Urothelium cell line (cell line): Measurements from ENCODE around the gene RPS10.
"Not testable (repeated sequence)": the region's sequence is repeated elsewhere in the genome, so short reads cannot be mapped to it uniquely, and the experiment has no call there.

Experiments used
- DNase-seq: peaks from one replicate; pipeline ENCODE4 v3.0.0; 2011; ENCODE audit warnings: low spot score, mixed read lengths
- FAIRE-seq: peaks from 2 replicates; lab custom pipeline; 2011; peaks lifted over from hg19 to GRCh38; lab: Jason Lieb, UNC

RPS10 gene

GRCh38 chr6:34451192-34451591, 25.3 kb upstream of the RPS10 start:
- FAIRE-seq = no peak
- no peak for DNase-seq

GRCh38 chr6:34447910-34448309, 22.0 kb upstream of the RPS10 start:
- FAIRE-seq = no peak
- no peak for DNase-seq

- FAIRE-seq = no peak
Observed at GRCh38 chr6:34447386-34447785, 21.5 kb upstream of the RPS10 start.

GRCh38 chr6:34445313-34445860, 19.5 kb upstream of the RPS10 start:
- DNase-seq (no peak), FAIRE-seq (no peak)

More at GRCh38 chr6:34447386-34447785, 21.5 kb upstream of the RPS10 start:
- DNase-seq = no peak

GRCh38 chr6:34441526-34441925, 15.7 kb upstream of the RPS10 start:
- no peak for DNase-seq
- no peak for FAIRE-seq

GRCh38 chr6:34439442-34439841, 13.6 kb upstream of the RPS10 start:
- no peak for FAIRE-seq
- DNase-seq = no peak

GRCh38 chr6:34438705-34439104, 12.8 kb upstream of the RPS10 start:
- FAIRE-seq (no peak), DNase-seq (no peak)

GRCh38 chr6:34437644-34437970, 11.7 kb upstream of the RPS10 start:
- no peak for DNase-seq
- FAIRE-seq = no peak

GRCh38 chr6:34436803-34437643, 11.2 kb upstream of the RPS10 start:
- no peak for DNase-seq
- FAIRE-seq = no peak

GRCh38 chr6:34435916-34436315, 10.0 kb upstream of the RPS10 start:
- DNase-seq (no peak), FAIRE-seq (no peak)

GRCh38 chr6:34425132-34425497, 754 bp downstream of the RPS10 start:
- no peak for DNase-seq
- no peak for FAIRE-seq

GRCh38 chr6:34424200-34425131, 1.4 kb downstream of the RPS10 start:
- no peak for FAIRE-seq
- no peak for DNase-seq

- FAIRE-seq (no peak), DNase-seq (no peak)
Observed at GRCh38 chr6:34423254-34423653, 2.6 kb downstream of the RPS10 start.

- no peak for DNase-seq
Observed at GRCh38 chr6:34418367-34418766, 7.5 kb downstream of the RPS10 start.

GRCh38 chr6:34416877-34417371, 8.9 kb downstream of the RPS10 start:
- no peak for FAIRE-seq

More at GRCh38 chr6:34418367-34418766, 7.5 kb downstream of the RPS10 start:
- FAIRE-seq = no peak

GRCh38 chr6:34414999-34415858, 10.6 kb downstream of the RPS10 start:
- no peak for FAIRE-seq
- no peak for DNase-seq

More at GRCh38 chr6:34416877-34417371, 8.9 kb downstream of the RPS10 start:
- DNase-seq = no peak

- DNase-seq = no peak
- FAIRE-seq = no peak
Observed at GRCh38 chr6:34412643-34413214, 13.1 kb downstream of the RPS10 start.

- DNase-seq (no peak), FAIRE-seq (no peak)
Observed at GRCh38 chr6:34412016-34412415, 13.9 kb downstream of the RPS10 start.

- not testable (repeated sequence) for FAIRE-seq, DNase-seq
Observed at GRCh38 chr6:34407915-34408314, 18.0 kb downstream of the RPS10 start.

GRCh38 chr6:34396518-34396917, 29.4 kb downstream of the RPS10 start:
- DNase-seq (no peak), FAIRE-seq (no peak)
